Measurements from ENCODE around the gene TNP2. TPM values are rescaled to one million over a fixed set of nuclear protein-coding genes. Genes with fewer than 3 reads are reported as not detected.
"Not testable (repeated sequence)": the region's sequence is repeated elsewhere in the genome, so short reads cannot be mapped to it uniquely, and the experiment has no call there.

TNP2 gene
- total and polyA plus RNA-seq, 2 donors (not counting 3 experiments of a cell fraction or from before 2014, with no cell fraction given): not detected

GRCh38 chr16:11290102-11290893, 21.2 kb upstream of the TNP2 start:
- H3K36me3 ChIP-seq (ENCODE audit: control insufficient read depth in 2 of 2, extremely low read depth in 1 of 2, insufficient read depth in 2 of 2, low read length in 2 of 2): no peaks in the 10 kb centered on the region
- POLR2A ChIA-PET: no interaction called here
- no TSS peak for BruUV-seq (replicated peaks)
- CTCF ChIA-PET: no interaction called here
- no peak overlapping the region for H2AFZ ChIP-seq (ENCODE audit: low read depth, low read length)
- no peak for FAIRE-seq
- no peak for TF ChIP-seq EZH2 (IDR thresholded peaks at IDR 0.05; ENCODE audit: borderline replicate concordance, low read depth, low read length, severe bottlenecking)
- TF ChIP-seq MYC (IDR thresholded peaks at IDR 0.05; ENCODE audit: low read depth, low read length): no peak
- TF ChIP-seq GATA2 (IDR thresholded peaks at IDR 0.05; ENCODE audit: insufficient read depth, insufficient read length, low read depth, low read length): no peak
- TF ChIP-seq FOS (IDR thresholded peaks at IDR 0.05; ENCODE audit: borderline replicate concordance, insufficient read depth, low read length): no peak
- TF ChIP-seq POLR2A (IDR thresholded peaks at IDR 0.05; ENCODE audit: low read depth, low read length): no peak
- no peak for TF ChIP-seq MAX (IDR thresholded peaks at IDR 0.05; ENCODE audit: insufficient read depth, insufficient read length)
- no peak for TF ChIP-seq JUN (IDR thresholded peaks at IDR 0.05; ENCODE audit: borderline replicate concordance, insufficient read depth, insufficient read length, low read depth)
- TF ChIP-seq POLR2AphosphoS5 (IDR thresholded peaks at IDR 0.05; ENCODE audit: insufficient read depth, low read depth, low read length): no peak
- no peak for TF ChIP-seq CTCF (IDR thresholded peaks at IDR 0.05; ENCODE audit: extremely low read depth in 1 of 2, insufficient read depth in 1 of 2, low read depth in 1 of 2, low read length in 2 of 2)
- dilution Hi-C loops (cut with MboI; ENCODE audit: extremely low pct_ligation_motif_present, low sequenced_read_pairs): no loop called here
- H3K9ac ChIP-seq (replicated peaks; ENCODE audit: extremely low read depth, insufficient read depth, low read length): no peak overlapping the region
- intact Hi-C loops (cut with micrococcal nuclease): no loop called here
- no peaks in the 10 kb centered on the region for H4K20me1 ChIP-seq (replicated peaks; ENCODE audit: control insufficient read depth, extremely low read depth, insufficient read depth, low read length)
- H3K9me3 ChIP-seq (replicated peaks; ENCODE audit: control insufficient read depth, insufficient read depth, low read length): no peaks in the 10 kb centered on the region
- H3K27ac ChIP-seq (ENCODE audit: insufficient read depth, low read depth, low read length): no peak overlapping the region
- no peak for DNase-seq (ENCODE audit: low read depth, low spot score)
- no peaks in the 10 kb centered on the region for H3K4me1 ChIP-seq (ENCODE audit: control insufficient read depth, extremely low read depth, insufficient read depth, low read length)
- no peak overlapping the region for H3K4me3 ChIP-seq (replicated peaks in 1 of 3; ENCODE audit: insufficient read depth in 1 of 3, low read depth in 1 of 3, low read length in 3 of 3)
- H3K9me1 ChIP-seq (replicated peaks; ENCODE audit: control insufficient read depth, extremely low read depth, insufficient read depth, low read length): no peaks in the 10 kb centered on the region
- H3K79me2 ChIP-seq (ENCODE audit: control insufficient read depth, insufficient read depth, low read length): no peaks in the 10 kb centered on the region
- no peak overlapping the region for H3K4me2 ChIP-seq (ENCODE audit: insufficient read depth, low read length)
- H3K27me3 ChIP-seq (ENCODE audit: control insufficient read depth in 2 of 2, insufficient read depth in 2 of 2, low read length in 2 of 2): peaks cover 3% of the 10 kb centered on the region in 2 experiments

GRCh38 chr16:11289696-11290095, 20.6 kb upstream of the TNP2 start:
- H3K79me2 ChIP-seq (ENCODE audit: control insufficient read depth, insufficient read depth, low read length); intact Hi-C loops (cut with micrococcal nuclease); H3K36me3 ChIP-seq (ENCODE audit: control insufficient read depth in 2 of 2, extremely low read depth in 1 of 2, insufficient read depth in 2 of 2, low read length in 2 of 2); H2AFZ ChIP-seq (ENCODE audit: low read depth, low read length); H3K4me2 ChIP-seq (ENCODE audit: insufficient read depth, low read length); H3K9ac ChIP-seq (replicated peaks; ENCODE audit: extremely low read depth, insufficient read depth, low read length); dilution Hi-C loops (cut with MboI; ENCODE audit: extremely low pct_ligation_motif_present, low sequenced_read_pairs); BruUV-seq (replicated peaks); POLR2A ChIA-PET; H4K20me1 ChIP-seq (replicated peaks; ENCODE audit: control insufficient read depth, extremely low read depth, insufficient read depth, low read length); CTCF ChIA-PET; H3K9me1 ChIP-seq (replicated peaks; ENCODE audit: control insufficient read depth, extremely low read depth, insufficient read depth, low read length); H3K27me3 ChIP-seq (ENCODE audit: control insufficient read depth in 2 of 2, insufficient read depth in 2 of 2, low read length in 2 of 2); H3K4me3 ChIP-seq (replicated peaks in 1 of 3; ENCODE audit: insufficient read depth in 1 of 3, low read depth in 1 of 3, low read length in 3 of 3); FAIRE-seq; H3K27ac ChIP-seq (ENCODE audit: insufficient read depth, low read depth, low read length); DNase-seq (ENCODE audit: low read depth, low spot score); H3K4me1 ChIP-seq (ENCODE audit: control insufficient read depth, extremely low read depth, insufficient read depth, low read length); H3K9me3 ChIP-seq (replicated peaks; ENCODE audit: control insufficient read depth, insufficient read depth, low read length): not testable (repeated sequence)
